Measurements from ENCODE around the gene NPPA. TPM values are rescaled to one million over a fixed set of nuclear protein-coding genes. Genes with fewer than 3 reads are reported as not detected.
A peak's percentile ranks its signal among the peaks of the same experiment; 100 is the strongest.

The NPPA gene
- total RNA-seq, 4 donors from 2014 or later = 1.7 TPM; not detected in 3

- Histone ChIP-seq H3K36me3 (no peaks in the 10 kb centered on the region), H3K27me3 (peaks cover 0 to 40% (median 0%) of the 10 kb centered on the region in 4 donors), H3K4me1 (peaks cover 0 to 27% (median 2%) of the 10 kb centered on the region in 4 donors), H3K27ac (replicated peaks in 1 of 4) (no peak overlapping the region), H3K4me3 (no peak overlapping the region), H3K9me3 (no peaks in the 10 kb centered on the region)
- no peak for DNase-seq (ENCODE audit: extremely low spot score)
- intact Hi-C loops (cut with DNase I) = no loop called here
- no peak for TF ChIP-seq EP300 (IDR thresholded peaks at IDR 0.05)
- TF ChIP-seq POLR2AphosphoS5 (IDR thresholded peaks at IDR 0.05) = no peak
- TF ChIP-seq CTCF (IDR thresholded peaks at IDR 0.05) = no peak
- TF ChIP-seq POLR2A (IDR thresholded peaks at IDR 0.05; ENCODE audit: low read depth) = no peak
- 88% methylated on average over 13 of the region's 15 CpGs for WGBS
These were observed 40.8 kb upstream of the NPPA start for GRCh38 chr1:11888206-11888876.

GRCh38 chr1:11887666-11888007 is 40.1 kb upstream of the NPPA start:
- H3K27ac ChIP-seq (replicated peaks in 1 of 4) = no peak overlapping the region
- H3K36me3 ChIP-seq = no peaks in the 10 kb centered on the region
- TF ChIP-seq POLR2AphosphoS5 (IDR thresholded peaks at IDR 0.05) (no peak), POLR2A (IDR thresholded peaks at IDR 0.05; ENCODE audit: low read depth) (no peak), EP300 (IDR thresholded peaks at IDR 0.05) (no peak), CTCF (IDR thresholded peaks at IDR 0.05) (no peak)
- no peak for DNase-seq (ENCODE audit: extremely low spot score)
- WGBS = 87% methylated on average over 6 of the region's 7 CpGs
- peaks cover 0 to 31% (median 4%) of the 10 kb centered on the region in 4 donors for H3K4me1 ChIP-seq
- no peak overlapping the region for H3K4me3 ChIP-seq
- intact Hi-C loops (cut with DNase I) = no loop called here
- peaks cover 0 to 40% (median 0%) of the 10 kb centered on the region in 4 donors for H3K27me3 ChIP-seq
- H3K9me3 ChIP-seq = no peaks in the 10 kb centered on the region

- TF ChIP-seq POLR2AphosphoS5 (IDR thresholded peaks at IDR 0.05) = peak in 1 of 2 donors; percentile 22
- peak; percentile 11 for TF ChIP-seq EP300 (IDR thresholded peaks at IDR 0.05)
- no peak for TF ChIP-seq POLR2A (IDR thresholded peaks at IDR 0.05; ENCODE audit: low read depth)
- no peak for TF ChIP-seq CTCF (IDR thresholded peaks at IDR 0.05)
- peaks cover 0 to 34% (median 4%) of the 10 kb centered on the region in 4 donors for H3K4me1 ChIP-seq
- H3K27me3 ChIP-seq = peaks cover 0 to 40% (median 0%) of the 10 kb centered on the region in 4 donors
- 89% methylated on average over 17 of the region's 19 CpGs for WGBS
- H3K4me3 ChIP-seq = no peak overlapping the region
- intact Hi-C loops (cut with DNase I) = no loop called here
- H3K9me3 ChIP-seq = no peaks in the 10 kb centered on the region
- no peak for DNase-seq (ENCODE audit: extremely low spot score)
- no peaks in the 10 kb centered on the region for H3K36me3 ChIP-seq
- H3K27ac ChIP-seq (replicated peaks in 1 of 4) = no peak overlapping the region
These were observed 39.5 kb upstream of the NPPA start for GRCh38 chr1:11886986-11887665.

GRCh38 chr1:11885916-11886315 is 38.3 kb upstream of the NPPA start:
- WGBS = 83% methylated on average over 6 of the region's 6 CpGs
- Histone ChIP-seq H3K36me3 (no peaks in the 10 kb centered on the region), H3K9me3 (no peaks in the 10 kb centered on the region), H3K27me3 (peaks cover 0 to 33% (median 0%) of the 10 kb centered on the region in 4 donors), H3K4me1 (peaks cover 7 to 43% (median 12%) of the 10 kb centered on the region in 4 donors), H3K4me3 (no peak overlapping the region), H3K27ac (replicated peaks in 1 of 4) (peak overlapping the region in 1 of 4 donors; percentile 14)
- DNase-seq (ENCODE audit: extremely low spot score) = no peak
- intact Hi-C loops (cut with DNase I) = no loop called here
- TF ChIP-seq POLR2A (IDR thresholded peaks at IDR 0.05; ENCODE audit: low read depth) (no peak), EP300 (IDR thresholded peaks at IDR 0.05) (no peak)

GRCh38 chr1:11882814-11883538 is 35.4 kb upstream of the NPPA start:
- DNase-seq (ENCODE audit: extremely low spot score) = no peak
- intact Hi-C loops (cut with DNase I) = no loop called here
- WGBS = 53% methylated on average over 8 of the region's 13 CpGs
- Histone ChIP-seq H3K27ac (replicated peaks in 1 of 4) (no peak overlapping the region), H3K27me3 (peaks cover 0 to 50% (median 0%) of the 10 kb centered on the region in 4 donors), H3K36me3 (no peaks in the 10 kb centered on the region), H3K9me3 (no peaks in the 10 kb centered on the region), H3K4me1 (peaks cover 15 to 60% (median 27%) of the 10 kb centered on the region in 4 donors), H3K4me3 (no peak overlapping the region)
- TF ChIP-seq EP300 (IDR thresholded peaks at IDR 0.05) (no peak), POLR2A (IDR thresholded peaks at IDR 0.05; ENCODE audit: low read depth) (no peak)
